ENCODE measurements around the gene HLA-DQB2. TPM values are rescaled to one million over a fixed set of nuclear protein-coding genes. Genes with fewer than 3 reads are reported as not detected.
"Not testable (repeated sequence)": the region's sequence is repeated elsewhere in the genome, so short reads cannot be mapped to it uniquely, and the experiment has no call there.

The HLA-DQB2 gene
- total and polyA plus RNA-seq, 8 donors, result 0.47 to 31.3 (median 1.4) TPM; not detected in 1

GRCh38 chr6:32790306-32790705 is 27.0 kb upstream of the HLA-DQB2 start:
- ATAC-seq, result no peak
- TF ChIP-seq CTCF (IDR thresholded peaks at IDR 0.05), result no peak
- H3K36me3 ChIP-seq, result no peaks in the 10 kb centered on the region
- peaks cover 11 to 32% of the 10 kb centered on the region in 2 donors for H3K27me3 ChIP-seq
- H3K4me1 ChIP-seq, result peaks cover 0 to 10% of the 10 kb centered on the region in 2 donors
- no peak overlapping the region for H3K27ac ChIP-seq
- intact Hi-C loops (cut with DNase I), result no loop called here
- no peak for DNase-seq
- H3K9me3 ChIP-seq, result no peaks in the 10 kb centered on the region
- H3K4me3 ChIP-seq, result no peak overlapping the region

GRCh38 chr6:32785781-32786533 is 22.6 kb upstream of the HLA-DQB2 start:
- H3K27me3 ChIP-seq, result peaks cover 6 to 16% of the 10 kb centered on the region in 2 donors
- H3K27ac ChIP-seq, result no peak overlapping the region
- H3K36me3 ChIP-seq, result no peaks in the 10 kb centered on the region
- no peaks in the 10 kb centered on the region for H3K4me1 ChIP-seq
- H3K9me3 ChIP-seq, result no peaks in the 10 kb centered on the region
- H3K4me3 ChIP-seq, result no peak overlapping the region
- DNase-seq, result peak in 2 of 4 donors; percentile 38 to 64
- ATAC-seq, result peak; percentile 99
- TF ChIP-seq CTCF (IDR thresholded peaks at IDR 0.05), result peak; percentile 50 to 68
- intact Hi-C loops (cut with DNase I), result no loop called here

DNA sequence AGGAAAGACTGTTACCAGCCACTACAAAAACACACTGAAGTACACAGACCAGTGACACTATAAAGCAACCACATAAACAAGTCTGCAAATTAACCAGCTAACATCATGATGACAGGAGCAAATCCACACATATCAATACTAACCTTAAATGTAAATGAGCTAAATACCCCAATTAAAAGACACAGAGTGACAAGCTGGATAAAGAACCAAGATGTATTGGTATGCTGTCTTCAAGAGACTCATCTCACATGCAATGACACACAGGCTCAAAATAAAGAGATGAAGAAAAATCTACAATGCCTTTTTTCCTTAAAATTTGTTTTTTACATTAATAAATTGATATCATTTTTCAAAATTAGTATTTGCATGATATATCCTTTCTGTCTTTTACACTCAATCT is 19.6 kb upstream of the HLA-DQB2 start:
- ATAC-seq; H3K4me1 ChIP-seq; H3K9me3 ChIP-seq; intact Hi-C loops (cut with DNase I); H3K4me3 ChIP-seq; DNase-seq; H3K27ac ChIP-seq; H3K36me3 ChIP-seq: not testable (repeated sequence)
- peaks cover 6 to 14% of the 10 kb centered on the region in 2 donors for H3K27me3 ChIP-seq

DNA sequence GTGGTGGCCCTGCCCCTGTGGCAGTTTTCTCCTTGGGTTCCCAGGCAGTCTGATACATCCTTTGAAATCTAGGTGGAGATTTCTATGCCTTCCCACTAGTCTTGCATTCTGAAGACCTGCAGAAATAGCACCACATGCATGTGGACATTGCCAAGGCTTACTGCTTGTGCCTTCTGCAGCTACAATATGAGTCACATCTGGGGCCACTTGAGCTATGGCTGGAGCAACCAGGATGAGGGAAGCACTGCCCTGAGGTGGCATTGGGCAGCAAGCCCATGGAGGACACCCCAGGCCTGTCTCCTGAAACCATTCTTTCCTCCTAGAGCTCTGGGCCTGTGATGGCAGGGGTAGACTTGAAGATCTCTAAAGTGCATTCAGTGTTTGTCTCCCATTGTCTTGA is 15.7 kb upstream of the HLA-DQB2 start:
- intact Hi-C loops (cut with DNase I), result no loop called here
- Histone ChIP-seq H3K4me3 (no peak overlapping the region), H3K36me3 (no peaks in the 10 kb centered on the region), H3K27me3 (no peaks in the 10 kb centered on the region), H3K27ac (no peak overlapping the region), H3K9me3 (no peaks in the 10 kb centered on the region), H3K4me1 (no peaks in the 10 kb centered on the region)
- DNase-seq (no peak), ATAC-seq (peak; percentile 82)
- TF ChIP-seq CTCF (IDR thresholded peaks at IDR 0.05), result no peak

DNA sequence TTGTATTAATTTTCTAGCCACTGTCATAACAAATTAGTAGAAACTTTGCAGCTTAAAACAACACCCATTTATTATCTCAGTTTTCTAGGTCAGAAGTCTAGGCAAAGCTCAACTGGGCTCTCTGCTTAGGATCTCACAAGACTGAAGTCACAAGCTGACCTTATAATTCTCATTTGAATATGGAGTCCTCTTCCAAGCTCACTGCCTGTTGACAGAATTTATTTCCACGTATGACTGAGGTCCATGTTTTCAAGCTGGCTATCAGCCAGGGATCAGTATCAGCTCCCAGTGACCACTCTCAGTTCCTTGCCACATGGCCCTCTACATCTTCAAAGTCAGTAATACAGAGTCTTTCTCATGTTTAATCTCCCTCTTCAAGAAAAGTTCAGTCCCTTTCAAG is 11.7 kb upstream of the HLA-DQB2 start:
- no peak for DNase-seq
- H3K9me3 ChIP-seq, result no peaks in the 10 kb centered on the region
- no peak overlapping the region for H3K27ac ChIP-seq
- H3K36me3 ChIP-seq, result no peaks in the 10 kb centered on the region
- peaks cover 0 to 10% of the 10 kb centered on the region in 2 donors for H3K27me3 ChIP-seq
- TF ChIP-seq CTCF (IDR thresholded peaks at IDR 0.05), result no peak
- H3K4me3 ChIP-seq, result no peak overlapping the region
- no peak for ATAC-seq
- no peaks in the 10 kb centered on the region for H3K4me1 ChIP-seq
- intact Hi-C loops (cut with DNase I), result no loop called here

GRCh38 chr6:32774426-32774825 is 11.1 kb upstream of the HLA-DQB2 start:
- DNase-seq (no peak), ATAC-seq (no peak)
- H3K4me3 ChIP-seq, result no peak overlapping the region
- H3K9me3 ChIP-seq, result no peaks in the 10 kb centered on the region
- H3K4me1 ChIP-seq, result no peaks in the 10 kb centered on the region
- H3K36me3 ChIP-seq, result no peaks in the 10 kb centered on the region
- no peak for TF ChIP-seq CTCF (IDR thresholded peaks at IDR 0.05)
- intact Hi-C loops (cut with DNase I), result no loop called here
- peaks cover 0 to 12% of the 10 kb centered on the region in 2 donors for H3K27me3 ChIP-seq
- no peak overlapping the region for H3K27ac ChIP-seq
